ENCODE measurements around the gene SCAMP5. TPM values are rescaled to one million over a fixed set of nuclear protein-coding genes. Genes with fewer than 3 reads are reported as not detected.

Gene SCAMP5
- total and polyA plus RNA-seq, 2 of the 13 experiments (the other 11 are each of a cell fraction or from before 2014, with no cell fraction given) = 34.3 to 49.0 TPM

GRCh38 chr15:74995182-74995778 lies at the start of gene SCAMP5 (continued):
- peak; percentile 48 for TF ChIP-seq TFDP2 (CRISPR knock-in tag; IDR thresholded peaks at IDR 0.05)
- no peak for TF ChIP-seq FOXA1 (IDR thresholded peaks at IDR 0.05)
- TF ChIP-seq FOXA1 (CRISPR knock-in tag; IDR thresholded peaks at IDR 0.05) = no peak
- TF ChIP-seq TBP (CRISPR knock-in tag; IDR thresholded peaks at IDR 0.05) = no peak
- TF ChIP-seq, protein P1, sequence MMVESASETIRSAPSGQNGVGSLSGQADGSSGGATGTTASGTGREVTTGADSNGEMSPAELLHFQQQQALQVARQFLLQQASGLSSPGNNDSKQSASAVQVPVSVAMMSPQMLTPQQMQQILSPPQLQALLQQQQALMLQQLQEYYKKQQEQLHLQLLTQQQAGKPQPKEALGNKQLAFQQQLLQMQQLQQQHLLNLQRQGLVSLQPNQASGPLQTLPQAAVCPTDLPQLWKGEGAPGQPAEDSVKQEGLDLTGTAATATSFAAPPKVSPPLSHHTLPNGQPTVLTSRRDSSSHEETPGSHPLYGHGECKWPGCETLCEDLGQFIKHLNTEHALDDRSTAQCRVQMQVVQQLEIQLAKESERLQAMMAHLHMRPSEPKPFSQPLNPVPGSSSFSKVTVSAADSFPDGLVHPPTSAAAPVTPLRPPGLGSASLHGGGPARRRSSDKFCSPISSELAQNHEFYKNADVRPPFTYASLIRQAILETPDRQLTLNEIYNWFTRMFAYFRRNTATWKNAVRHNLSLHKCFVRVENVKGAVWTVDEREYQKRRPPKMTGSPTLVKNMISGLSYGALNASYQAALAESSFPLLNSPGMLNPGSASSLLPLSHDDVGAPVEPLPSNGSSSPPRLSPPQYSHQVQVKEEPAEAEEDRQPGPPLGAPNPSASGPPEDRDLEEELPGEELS (CRISPR knock-in tag; IDR thresholded peaks at IDR 0.05) = peak; percentile 55
- no peak for TF ChIP-seq ATRX (CRISPR knock-in tag; IDR thresholded peaks at IDR 0.05; ENCODE audit: borderline replicate concordance)
- 0 out of 2 replicates have a peak, but pooled peaks have one; percentile 60 for TF ChIP-seq ZNF451 (CRISPR knock-in tag; IDR thresholded peaks at IDR 0.05)
- no peak for TF ChIP-seq HNF4A (CRISPR knock-in tag; IDR thresholded peaks at IDR 0.05)
- TF ChIP-seq SOX13 (IDR thresholded peaks at IDR 0.05) = no peak
- peak in 1 of 2 experiments; percentile 59; a peak in 2 of 4 replicates for TF ChIP-seq SOX13 (CRISPR knock-in tag; conservative IDR thresholded peaks at IDR 0.05 in 1 of 2, IDR thresholded peaks at IDR 0.05 in 1 of 2)
- TF ChIP-seq ELF3 (CRISPR knock-in tag; IDR thresholded peaks at IDR 0.05) = peak; percentile 80
- no peak for TF ChIP-seq ZNF569 (CRISPR knock-in tag; IDR thresholded peaks at IDR 0.05; ENCODE audit: borderline replicate concordance)
- TF ChIP-seq ZNF672 (CRISPR knock-in tag; IDR thresholded peaks at IDR 0.05) = no peak
- no peak for TF ChIP-seq U2AF1 (optimal IDR thresholded peaks at IDR 0.05; ENCODE audit: low read depth, low read length)
- TF ChIP-seq ZSCAN30 (CRISPR knock-in tag; IDR thresholded peaks at IDR 0.05) = no peak
- no peak for TF ChIP-seq PAWR (CRISPR knock-in tag; IDR thresholded peaks at IDR 0.05; ENCODE audit: borderline replicate concordance)
- TF ChIP-seq, protein P2, sequence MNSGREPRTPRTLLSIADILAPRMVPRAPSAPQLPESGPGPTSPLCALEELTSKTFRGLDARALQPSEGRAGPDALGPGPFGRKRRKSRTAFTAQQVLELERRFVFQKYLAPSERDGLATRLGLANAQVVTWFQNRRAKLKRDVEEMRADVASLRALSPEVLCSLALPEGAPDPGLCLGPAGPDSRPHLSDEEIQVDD (CRISPR knock-in tag; IDR thresholded peaks at IDR 0.05; ENCODE audit: borderline replicate concordance) = 0 out of 2 replicates have a peak, but pooled peaks have one; percentile 57
- TF ChIP-seq ZNF781 (CRISPR knock-in tag; IDR thresholded peaks at IDR 0.05; ENCODE audit: borderline replicate concordance, not compliant biosample characterization) = peak; percentile 83
- peak; percentile 80; the same call in 1 of the 2 replicates for TF ChIP-seq ZNF235 (CRISPR knock-in tag; IDR thresholded peaks at IDR 0.05; ENCODE audit: borderline replicate concordance)
- peak; percentile 96 for TF ChIP-seq ISX (CRISPR knock-in tag; conservative IDR thresholded peaks at IDR 0.05)
- peak; percentile 92; the same call in 1 of the 2 replicates for TF ChIP-seq ZNF367 (CRISPR knock-in tag; IDR thresholded peaks at IDR 0.05; ENCODE audit: borderline replicate concordance)
- TF ChIP-seq FOXK2 (IDR thresholded peaks at IDR 0.05) = no peak
- no peak for TF ChIP-seq SALL2 (CRISPR knock-in tag; IDR thresholded peaks at IDR 0.05)
- TF ChIP-seq PRPF4 (IDR thresholded peaks at IDR 0.05; ENCODE audit: low read depth, low read length, poor library complexity, severe bottlenecking) = no peak
- TF ChIP-seq MIER3 (CRISPR knock-in tag; IDR thresholded peaks at IDR 0.05; ENCODE audit: borderline replicate concordance) = peak; percentile 83; the same call in 1 of the 2 replicates
- peak; percentile 80; the same call in 1 of the 2 replicates for TF ChIP-seq ZNF564 (CRISPR knock-in tag; IDR thresholded peaks at IDR 0.05)
- TF ChIP-seq, protein P3, sequence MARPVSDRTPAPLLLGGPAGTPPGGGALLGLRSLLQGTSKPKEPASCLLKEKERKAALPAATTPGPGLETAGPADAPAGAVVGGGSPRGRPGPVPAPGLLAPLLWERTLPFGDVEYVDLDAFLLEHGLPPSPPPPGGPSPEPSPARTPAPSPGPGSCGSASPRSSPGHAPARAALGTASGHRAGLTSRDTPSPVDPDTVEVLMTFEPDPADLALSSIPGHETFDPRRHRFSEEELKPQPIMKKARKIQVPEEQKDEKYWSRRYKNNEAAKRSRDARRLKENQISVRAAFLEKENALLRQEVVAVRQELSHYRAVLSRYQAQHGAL (CRISPR knock-in tag; IDR thresholded peaks at IDR 0.05; ENCODE audit: not compliant biosample characterization) = peak; percentile 80
- peak; percentile 80; the same call in 1 of the 2 replicates for TF ChIP-seq IRF2 (CRISPR knock-in tag; IDR thresholded peaks at IDR 0.05)

Measured in HepG2 (cell line).